ENCODE results near the gene GRPR. TPM values are rescaled to one million over a fixed set of nuclear protein-coding genes. Genes with fewer than 3 reads are reported as not detected.

Gene GRPR
- total and polyA plus RNA-seq, 2 of the 13 experiments (the other 11 are each of a cell fraction or from before 2014, with no cell fraction given), result 0.04 to 0.05 TPM

DNA sequence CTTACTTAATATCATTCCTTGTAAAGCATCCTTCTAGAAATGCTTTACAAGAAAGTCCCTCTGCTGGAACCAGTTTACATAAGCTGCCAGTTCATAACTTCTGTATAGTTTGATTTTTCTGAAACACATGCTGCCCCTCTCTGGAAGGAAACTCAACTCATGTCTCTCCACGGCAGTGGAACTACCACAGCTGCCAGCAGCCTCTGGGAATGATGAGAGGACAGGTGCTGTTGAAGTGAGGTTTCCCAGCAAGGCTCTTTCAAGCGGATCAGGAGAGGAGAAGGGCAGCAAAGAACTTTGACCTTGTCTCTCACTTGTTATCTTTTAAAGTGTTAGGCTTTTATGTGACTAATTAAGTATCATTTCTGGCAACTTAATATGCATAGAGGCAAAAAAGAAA is 7.3 kb downstream of the GRPR start:
- CTCF ChIA-PET (ENCODE audit: low intra/inter-chr PET ratio, low total read pairs), result no interaction called here
- Histone ChIP-seq H3K4me2 (ENCODE audit: low read depth, low read length) (no peak overlapping the region), H3K4me1 (ENCODE audit: insufficient read depth, low read length) (no peaks in the 10 kb centered on the region), H3K9me3 (ENCODE audit: low read length) (no peaks in the 10 kb centered on the region), H2AFZ (ENCODE audit: low read length) (no peak overlapping the region), H3K27me3 (ENCODE audit: control insufficient read depth in 1 of 2, insufficient read depth in 2 of 2, low read length in 2 of 2) (no peaks in the 10 kb centered on the region), H3K4me3 (replicated peaks in 1 of 3; ENCODE audit: insufficient read depth in 1 of 3, low read depth in 2 of 3, low read length in 3 of 3) (no peak overlapping the region), H3K27ac (ENCODE audit: extremely low read length, insufficient read depth, low read length) (no peak overlapping the region), H3K36me3 (replicated peaks in 1 of 2; ENCODE audit: control insufficient read depth in 1 of 2, insufficient read depth in 2 of 2, low read length in 2 of 2) (no peaks in the 10 kb centered on the region), H3K79me2 (ENCODE audit: insufficient read depth, low read length) (no peaks in the 10 kb centered on the region), H3K9ac (ENCODE audit: insufficient read depth, low read depth, low read length) (no peak overlapping the region), H4K20me1 (ENCODE audit: insufficient read depth, low read length) (no peaks in the 10 kb centered on the region)
- POLR2A ChIA-PET, result no interaction called here
- FAIRE-seq (no peak), DNase-seq (ENCODE audit: low spot score) (no peak), ATAC-seq (no peak)
- intact Hi-C loops (cut with micrococcal nuclease; ENCODE audit: unreplicated experiment) (no loop called here), in situ Hi-C loops (cut with HindIII; ENCODE audit: extremely low pct_ligation_motif_present, low pct_unique_long_range_greater_than_20kb) (no loop called here)
- WGBS (ENCODE audit: low lambda C conversion rate), result 0% methylated on average over 2 of the region's 2 CpGs
- no peak for TF ChIP-seq ZNF556 (CRISPR knock-in tag; IDR thresholded peaks at IDR 0.05; ENCODE audit: borderline replicate concordance)
- TF ChIP-seq ZNF790 (CRISPR knock-in tag; IDR thresholded peaks at IDR 0.05; ENCODE audit: borderline replicate concordance), result no peak
- no peak for TF ChIP-seq ZFP36 (IDR thresholded peaks at IDR 0.05; ENCODE audit: borderline replicate concordance, low read depth, low read length, partially characterized antibody)
- no TSS peak for BruUV-seq (replicated peaks)

DNA sequence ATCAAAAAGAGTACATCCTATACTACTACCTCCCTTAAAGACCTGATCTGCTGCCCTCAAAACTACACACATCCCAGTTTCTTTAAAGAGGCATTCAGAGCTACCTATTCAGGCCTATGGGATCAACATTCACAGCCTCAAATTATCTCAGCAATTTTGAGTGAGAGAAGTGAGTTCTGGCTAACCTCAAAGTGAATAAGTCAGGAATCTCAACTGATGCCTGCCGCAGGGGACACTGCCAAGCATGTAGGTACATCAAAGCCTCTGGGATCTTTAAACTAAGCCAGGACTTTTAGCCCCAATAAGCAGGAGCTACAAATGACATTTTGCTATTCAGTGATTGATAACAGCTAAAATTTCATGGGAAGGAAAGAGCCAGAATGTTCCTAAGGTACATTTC is 11.6 kb downstream of the GRPR start:
- Histone ChIP-seq H3K4me2 (ENCODE audit: low read depth, low read length) (no peak overlapping the region), H3K27ac (ENCODE audit: extremely low read length, insufficient read depth, low read length) (no peak overlapping the region), H3K4me1 (ENCODE audit: insufficient read depth, low read length) (no peaks in the 10 kb centered on the region), H3K9ac (ENCODE audit: insufficient read depth, low read depth, low read length) (no peak overlapping the region), H3K79me2 (ENCODE audit: insufficient read depth, low read length) (no peaks in the 10 kb centered on the region), H3K4me3 (replicated peaks in 1 of 3; ENCODE audit: insufficient read depth in 1 of 3, low read depth in 2 of 3, low read length in 3 of 3) (no peak overlapping the region), H2AFZ (ENCODE audit: low read length) (no peak overlapping the region), H3K27me3 (ENCODE audit: control insufficient read depth in 1 of 2, insufficient read depth in 2 of 2, low read length in 2 of 2) (no peaks in the 10 kb centered on the region), H3K9me3 (ENCODE audit: low read length) (no peaks in the 10 kb centered on the region), H3K36me3 (replicated peaks in 1 of 2; ENCODE audit: control insufficient read depth in 1 of 2, insufficient read depth in 2 of 2, low read length in 2 of 2) (no peaks in the 10 kb centered on the region), H4K20me1 (ENCODE audit: insufficient read depth, low read length) (no peaks in the 10 kb centered on the region)
- no peak for TF ChIP-seq TEAD3 (CRISPR knock-in tag; optimal IDR thresholded peaks at IDR 0.05; ENCODE audit: borderline replicate concordance)
- TF ChIP-seq HOXA7 (CRISPR knock-in tag; IDR thresholded peaks at IDR 0.05), result no peak
- no peak for TF ChIP-seq MIXL1 (CRISPR knock-in tag; IDR thresholded peaks at IDR 0.05)
- no peak for TF ChIP-seq ZSCAN21 (CRISPR knock-in tag; IDR thresholded peaks at IDR 0.05; ENCODE audit: borderline replicate concordance)
- no peak for TF ChIP-seq ZNF557 (CRISPR knock-in tag; IDR thresholded peaks at IDR 0.05)
- TF ChIP-seq, protein P1, sequence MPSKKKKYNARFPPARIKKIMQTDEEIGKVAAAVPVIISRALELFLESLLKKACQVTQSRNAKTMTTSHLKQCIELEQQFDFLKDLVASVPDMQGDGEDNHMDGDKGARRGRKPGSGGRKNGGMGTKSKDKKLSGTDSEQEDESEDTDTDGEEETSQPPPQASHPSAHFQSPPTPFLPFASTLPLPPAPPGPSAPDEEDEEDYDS (CRISPR knock-in tag; IDR thresholded peaks at IDR 0.05), result no peak
- TF ChIP-seq, protein P2, sequence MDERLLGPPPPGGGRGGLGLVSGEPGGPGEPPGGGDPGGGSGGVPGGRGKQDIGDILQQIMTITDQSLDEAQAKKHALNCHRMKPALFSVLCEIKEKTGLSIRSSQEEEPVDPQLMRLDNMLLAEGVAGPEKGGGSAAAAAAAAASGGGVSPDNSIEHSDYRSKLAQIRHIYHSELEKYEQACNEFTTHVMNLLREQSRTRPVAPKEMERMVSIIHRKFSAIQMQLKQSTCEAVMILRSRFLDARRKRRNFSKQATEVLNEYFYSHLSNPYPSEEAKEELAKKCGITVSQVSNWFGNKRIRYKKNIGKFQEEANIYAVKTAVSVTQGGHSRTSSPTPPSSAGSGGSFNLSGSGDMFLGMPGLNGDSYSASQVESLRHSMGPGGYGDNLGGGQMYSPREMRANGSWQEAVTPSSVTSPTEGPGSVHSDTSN (CRISPR knock-in tag; IDR thresholded peaks at IDR 0.05), result no peak
- no peak for TF ChIP-seq ZNF773 (CRISPR knock-in tag; IDR thresholded peaks at IDR 0.05; ENCODE audit: borderline replicate concordance)
- CTCF ChIA-PET (ENCODE audit: low intra/inter-chr PET ratio, low total read pairs), result no interaction called here
- no peak for ATAC-seq
- in situ Hi-C loops (cut with HindIII; ENCODE audit: extremely low pct_ligation_motif_present, low pct_unique_long_range_greater_than_20kb) (no loop called here), intact Hi-C loops (cut with micrococcal nuclease; ENCODE audit: unreplicated experiment) (no loop called here)
- POLR2A ChIA-PET, result no interaction called here
- WGBS (ENCODE audit: low lambda C conversion rate), result no CpG with 5 or more reads among the region's 1 CpG
- FAIRE-seq, result no peak
- no TSS peak for BruUV-seq (replicated peaks)
- no peak for DNase-seq (ENCODE audit: low spot score)

Measured in HepG2 (cell line).